Neural cell (in vitro differentiated cells): ENCODE measurements around the gene FGD5.

Experiments
- EP300 ChIP-seq: fragments of 450-650 bp; conservative IDR thresholded peaks from 2 replicates; pipeline ENCODE4 v1.6.1; 2014; ENCODE audit warnings: antibody characterized with exemption, mild to moderate bottlenecking, moderate library complexity; ENCODE audit not compliant: poor library complexity, severe bottlenecking
- EZH2 ChIP-seq: fragments of 200-600, 300-800 bp; shearing (Covaris generic), sonication (generic); IDR thresholded peaks from 2 replicates; pipeline ENCODE4 v1.6.1; 2014; ENCODE audit warnings: antibody characterized with exemption, low read length, borderline replicate concordance, mild to moderate bottlenecking; ENCODE audit not compliant: insufficient read depth, poor library complexity, severe bottlenecking
- SMC3 ChIP-seq: fragments of 450-650 bp; conservative IDR thresholded peaks from 2 replicates; pipeline ENCODE4 v1.6.1; 2014; ENCODE audit warnings: antibody characterized with exemption, mild to moderate bottlenecking, moderate library complexity; ENCODE audit not compliant: poor library complexity
- TF ChIP-seq, protein P1 (sequence below): IDR thresholded peaks from 2 replicates; pipeline ENCODE4 v1.6.1; 2012; ENCODE audit warnings: borderline replicate concordance
- TF ChIP-seq, protein P2 (sequence below): fragments of 450-650 bp; IDR thresholded peaks from 2 replicates; pipeline ENCODE4 v1.5.1; 2014; ENCODE audit warnings: antibody characterized with exemption, mild to moderate bottlenecking, moderate library complexity; ENCODE audit not compliant: poor library complexity, severe bottlenecking

DNA sequence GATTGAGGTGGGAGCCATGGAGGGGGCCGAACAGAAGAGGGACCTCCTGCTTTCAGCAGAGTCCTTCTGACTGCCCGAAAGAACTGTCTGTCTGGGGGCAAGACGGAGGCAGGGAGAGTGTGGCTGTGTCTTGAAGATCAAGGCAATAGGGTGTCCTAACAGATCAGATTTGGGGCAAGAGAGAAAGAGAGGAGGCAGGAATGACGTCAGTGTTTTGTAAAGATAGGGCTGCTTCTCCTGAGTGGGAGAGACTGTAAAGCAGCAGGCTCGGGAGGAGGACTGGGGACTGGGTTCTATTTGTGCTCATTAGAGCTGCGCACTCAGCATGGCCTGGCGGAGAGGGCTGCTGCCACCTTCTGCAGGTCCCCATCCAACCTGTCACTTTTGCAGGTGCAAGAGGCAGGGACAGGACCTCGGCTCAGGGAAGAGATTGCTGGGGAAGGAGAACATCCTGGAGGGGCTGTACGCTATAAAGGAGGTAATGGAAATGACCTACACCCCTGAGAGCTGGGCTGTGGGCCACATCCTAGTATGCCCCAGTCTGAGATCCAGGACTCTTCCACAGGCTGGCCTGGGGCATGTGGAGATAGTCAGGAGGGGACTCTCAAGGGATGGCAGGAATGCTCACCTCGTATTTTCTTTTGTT lies 29.0 kb upstream of the FGD5 start:
- TF ChIP-seq, protein P1, sequence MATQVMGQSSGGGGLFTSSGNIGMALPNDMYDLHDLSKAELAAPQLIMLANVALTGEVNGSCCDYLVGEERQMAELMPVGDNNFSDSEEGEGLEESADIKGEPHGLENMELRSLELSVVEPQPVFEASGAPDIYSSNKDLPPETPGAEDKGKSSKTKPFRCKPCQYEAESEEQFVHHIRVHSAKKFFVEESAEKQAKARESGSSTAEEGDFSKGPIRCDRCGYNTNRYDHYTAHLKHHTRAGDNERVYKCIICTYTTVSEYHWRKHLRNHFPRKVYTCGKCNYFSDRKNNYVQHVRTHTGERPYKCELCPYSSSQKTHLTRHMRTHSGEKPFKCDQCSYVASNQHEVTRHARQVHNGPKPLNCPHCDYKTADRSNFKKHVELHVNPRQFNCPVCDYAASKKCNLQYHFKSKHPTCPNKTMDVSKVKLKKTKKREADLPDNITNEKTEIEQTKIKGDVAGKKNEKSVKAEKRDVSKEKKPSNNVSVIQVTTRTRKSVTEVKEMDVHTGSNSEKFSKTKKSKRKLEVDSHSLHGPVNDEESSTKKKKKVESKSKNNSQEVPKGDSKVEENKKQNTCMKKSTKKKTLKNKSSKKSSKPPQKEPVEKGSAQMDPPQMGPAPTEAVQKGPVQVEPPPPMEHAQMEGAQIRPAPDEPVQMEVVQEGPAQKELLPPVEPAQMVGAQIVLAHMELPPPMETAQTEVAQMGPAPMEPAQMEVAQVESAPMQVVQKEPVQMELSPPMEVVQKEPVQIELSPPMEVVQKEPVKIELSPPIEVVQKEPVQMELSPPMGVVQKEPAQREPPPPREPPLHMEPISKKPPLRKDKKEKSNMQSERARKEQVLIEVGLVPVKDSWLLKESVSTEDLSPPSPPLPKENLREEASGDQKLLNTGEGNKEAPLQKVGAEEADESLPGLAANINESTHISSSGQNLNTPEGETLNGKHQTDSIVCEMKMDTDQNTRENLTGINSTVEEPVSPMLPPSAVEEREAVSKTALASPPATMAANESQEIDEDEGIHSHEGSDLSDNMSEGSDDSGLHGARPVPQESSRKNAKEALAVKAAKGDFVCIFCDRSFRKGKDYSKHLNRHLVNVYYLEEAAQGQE, result no peak
- TF ChIP-seq, protein P2, sequence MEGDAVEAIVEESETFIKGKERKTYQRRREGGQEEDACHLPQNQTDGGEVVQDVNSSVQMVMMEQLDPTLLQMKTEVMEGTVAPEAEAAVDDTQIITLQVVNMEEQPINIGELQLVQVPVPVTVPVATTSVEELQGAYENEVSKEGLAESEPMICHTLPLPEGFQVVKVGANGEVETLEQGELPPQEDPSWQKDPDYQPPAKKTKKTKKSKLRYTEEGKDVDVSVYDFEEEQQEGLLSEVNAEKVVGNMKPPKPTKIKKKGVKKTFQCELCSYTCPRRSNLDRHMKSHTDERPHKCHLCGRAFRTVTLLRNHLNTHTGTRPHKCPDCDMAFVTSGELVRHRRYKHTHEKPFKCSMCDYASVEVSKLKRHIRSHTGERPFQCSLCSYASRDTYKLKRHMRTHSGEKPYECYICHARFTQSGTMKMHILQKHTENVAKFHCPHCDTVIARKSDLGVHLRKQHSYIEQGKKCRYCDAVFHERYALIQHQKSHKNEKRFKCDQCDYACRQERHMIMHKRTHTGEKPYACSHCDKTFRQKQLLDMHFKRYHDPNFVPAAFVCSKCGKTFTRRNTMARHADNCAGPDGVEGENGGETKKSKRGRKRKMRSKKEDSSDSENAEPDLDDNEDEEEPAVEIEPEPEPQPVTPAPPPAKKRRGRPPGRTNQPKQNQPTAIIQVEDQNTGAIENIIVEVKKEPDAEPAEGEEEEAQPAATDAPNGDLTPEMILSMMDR, result no peak
- no peak for TF ChIP-seq EP300
- no peak for TF ChIP-seq SMC3
- no peak for TF ChIP-seq EZH2
